NCI-H2081 (cell line): ENCODE measurements around the gene MARK1.

ENCODE experiments used
- DNase-seq, 2 experiments: peaks; one replicate each; lab custom pipeline; 2025; lab: John Stamatoyannopoulos, UW

The MARK1 gene

GRCh38 chr1:220690140-220691052, 162.5 kb downstream of the MARK1 start, which contains the start of gene C1orf115:
Gene C1orf115, plus strand, starts transcription at chr1:220690363. Its CDS starts 40 bp downstream, at chr1:220690403.
- peak; percentile 77 to 85 for DNase-seq

DNA sequence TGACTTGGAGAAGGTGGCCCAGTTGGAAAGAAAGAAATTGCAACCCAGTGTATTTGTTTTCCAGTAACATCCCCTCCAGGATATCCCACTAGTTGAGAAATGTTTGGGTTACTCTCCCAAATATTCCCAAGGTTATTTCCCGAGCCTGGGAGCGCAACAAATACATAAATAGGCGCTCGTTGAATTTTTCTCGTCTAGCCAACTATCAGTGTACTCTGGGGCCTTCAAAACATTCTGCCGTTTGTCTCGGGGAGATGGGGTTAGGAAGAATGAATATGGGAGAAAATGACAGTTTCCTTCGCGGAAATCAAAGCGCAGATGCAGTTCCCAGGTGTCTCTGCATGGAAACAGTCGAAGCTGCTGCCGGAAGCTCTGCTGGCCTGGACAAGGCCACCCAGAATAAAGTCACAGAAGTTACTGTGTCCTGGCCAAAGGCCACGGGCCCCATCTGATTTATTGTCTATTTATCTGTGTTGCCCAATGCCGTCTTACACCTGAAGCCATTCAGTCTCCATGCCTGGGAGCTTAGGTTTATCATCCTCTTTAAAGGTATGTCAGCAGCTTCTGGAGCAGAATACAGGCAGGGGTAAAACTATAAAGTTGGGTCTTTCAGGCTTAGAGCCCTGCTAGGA, 163.2 kb downstream of the MARK1 start:
- no peak for DNase-seq

GRCh38 chr1:220692436-220693228, 164.7 kb downstream of the MARK1 start:
- DNase-seq = no peak

GRCh38 chr1:220694866-220695382, 167.0 kb downstream of the MARK1 start:
- no peak for DNase-seq

GRCh38 chr1:220695426-220695825, 167.5 kb downstream of the MARK1 start:
- no peak for DNase-seq

GRCh38 chr1:220696226-220696862, 168.4 kb downstream of the MARK1 start:
- no peak for DNase-seq

DNA sequence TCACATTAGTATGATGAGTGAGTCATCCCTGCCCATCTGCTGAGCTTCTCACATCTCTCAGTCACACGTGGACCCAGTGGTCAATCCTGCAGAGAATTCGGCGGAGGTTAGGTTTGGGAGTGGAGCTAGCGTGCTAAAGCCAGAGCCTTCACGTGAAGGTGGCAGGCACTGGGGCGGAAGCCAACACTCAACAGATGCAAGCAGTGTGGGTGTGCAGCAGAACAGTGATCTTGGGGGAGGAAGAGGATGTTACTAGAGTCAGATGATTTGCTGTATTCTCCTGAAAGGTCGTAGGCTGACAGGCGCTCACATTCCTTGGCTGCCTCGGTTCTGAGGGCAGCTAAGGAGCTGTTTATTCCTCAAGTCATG, 168.9 kb downstream of the MARK1 start:
- DNase-seq = no peak

GRCh38 chr1:220697326-220697725, 169.4 kb downstream of the MARK1 start:
- no peak for DNase-seq

GRCh38 chr1:220698607-220699016, 170.7 kb downstream of the MARK1 start:
- no peak for DNase-seq

GRCh38 chr1:220699044-220699443, 171.1 kb downstream of the MARK1 start:
- DNase-seq = no peak

GRCh38 chr1:220700556-220701179, 172.7 kb downstream of the MARK1 start:
- peak in 1 of 2 experiments; percentile 58 for DNase-seq

- DNase-seq = no peak
These were observed 174.0 kb downstream of the MARK1 start for GRCh38 chr1:220701974-220702373.

- peak; percentile 51 to 89 for DNase-seq
These were observed 174.9 kb downstream of the MARK1 start for GRCh38 chr1:220702733-220703270.

GRCh38 chr1:220703305-220703704, 175.4 kb downstream of the MARK1 start:
- DNase-seq = no peak

- no peak for DNase-seq
These were observed 177.8 kb downstream of the MARK1 start for GRCh38 chr1:220705782-220706181.

DNA sequence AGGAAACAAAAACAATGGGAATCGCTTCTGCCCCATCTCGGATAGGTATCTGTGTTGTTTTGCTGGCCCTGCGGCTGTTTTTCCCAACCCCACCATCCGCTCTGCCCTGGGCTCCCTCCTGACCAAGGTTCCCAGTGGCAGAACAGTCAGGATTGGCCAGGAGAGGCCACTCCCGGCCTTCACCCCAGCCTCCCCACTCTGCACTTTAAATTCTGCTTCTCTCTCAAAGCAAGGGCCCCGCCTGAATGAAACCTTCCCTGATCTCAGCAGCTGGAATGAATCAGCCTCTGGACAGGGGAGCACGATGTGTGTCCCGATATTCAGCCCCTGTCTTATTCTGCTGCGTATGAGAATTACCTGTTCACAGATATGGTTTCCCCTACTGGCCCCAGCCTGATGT, 178.5 kb downstream of the MARK1 start:
- DNase-seq = no peak

DNA sequence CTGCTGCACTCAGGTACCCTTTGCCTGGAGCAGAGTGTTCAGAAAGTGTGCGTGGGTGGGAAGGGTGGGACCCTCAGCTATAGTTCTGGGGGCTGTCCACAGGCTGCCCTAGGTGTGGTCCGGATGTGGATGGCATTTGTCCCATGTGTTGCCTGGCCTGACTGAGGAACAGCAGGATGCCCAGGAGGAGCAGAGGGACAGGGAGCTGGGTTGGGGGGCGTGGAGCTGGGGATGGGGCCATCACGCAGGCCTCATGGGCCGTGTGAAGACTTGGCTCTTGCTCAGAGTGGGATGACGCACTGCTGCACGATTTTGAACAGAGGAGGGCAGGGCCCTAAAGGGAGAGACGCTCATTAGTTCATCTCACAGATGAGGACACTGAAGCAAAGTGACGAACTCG, 179.2 kb downstream of the MARK1 start:
- no peak for DNase-seq

GRCh38 chr1:220708244-220708643, 180.3 kb downstream of the MARK1 start:
- no peak for DNase-seq

GRCh38 chr1:220708936-220709801, 181.2 kb downstream of the MARK1 start:
- no peak for DNase-seq

DNA sequence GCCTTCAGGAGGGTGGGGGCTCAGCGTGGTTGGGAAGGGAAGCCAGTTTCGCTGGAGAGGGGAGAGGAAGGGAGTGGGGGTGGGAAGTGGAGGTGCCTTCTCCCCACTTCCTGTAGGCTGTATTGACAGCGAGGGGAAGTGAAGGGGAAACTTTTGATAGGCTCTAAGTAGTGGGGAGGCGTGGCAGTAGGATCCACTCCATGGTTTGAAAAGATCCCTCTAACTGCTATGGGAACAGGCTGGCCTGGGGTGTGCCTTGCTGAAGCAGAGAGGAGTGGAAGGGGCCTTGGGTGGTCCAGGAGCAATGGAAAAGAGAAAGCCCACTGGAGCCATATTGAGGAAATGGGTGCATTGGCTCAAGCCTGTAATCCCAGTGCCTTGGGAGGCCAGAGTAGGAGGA, 182.4 kb downstream of the MARK1 start:
- DNase-seq = no peak
